GM23338 (cell line): ENCODE measurements around the gene DXO.

Source experiments
- CTCF ChIP-seq, 2 experiments: fragments of 200-600 bp in 1 of 2; sonication (generic) in 1 of 2; conservative IDR thresholded peaks; 2 replicates each; pipeline versions ENCODE4 v1.5.1 to v1.6.1; 2016 to 2017; ENCODE audit warnings: antibody characterized with exemption in 2 of 2, low read depth in 2 of 2, mild to moderate bottlenecking in 2 of 2, moderate library complexity in 1 of 2
- EZH2 ChIP-seq: fragments of 200-600 bp; sonication (generic); IDR thresholded peaks from one replicate; pipeline ENCODE4 v1.8.0; 2017; ENCODE audit warnings: antibody characterized with exemption, mild to moderate bottlenecking, low read depth; ENCODE audit not compliant: unreplicated experiment
- EZH2phosphoT487 ChIP-seq: fragments of 200-600 bp; sonication (generic); IDR thresholded peaks from one replicate; pipeline ENCODE4 v1.8.1; 2018; ENCODE audit warnings: antibody characterized with exemption; ENCODE audit not compliant: unreplicated experiment
- POLR2AphosphoS5 ChIP-seq: IDR thresholded peaks from 2 replicates; pipeline ENCODE4 v1.6.1; 2016; ENCODE audit warnings: antibody characterized with exemption, low read depth

GRCh38 chr6:31945507-31946369 lies 26.2 kb downstream of the DXO start, which contains the start of gene CFB:
- TF ChIP-seq CTCF (conservative IDR thresholded peaks at IDR 0.05; ENCODE audit: low read depth in 2 of 2) = no peak
- TF ChIP-seq EZH2 = no peak
- TF ChIP-seq EZH2phosphoT487 = no peak
- no peak for TF ChIP-seq POLR2AphosphoS5
